GM19328 (cell line): ENCODE measurements around the gene DGCR2.
"Not testable (repeated sequence)": the region's sequence is repeated elsewhere in the genome, so short reads cannot be mapped to it uniquely, and the experiment has no call there.

Experiments used
- ATAC-seq: cut with Tn5 transposase; IDR thresholded peaks from one replicate; pipeline ENCODE4 v1.9.1; 2021; ENCODE audit warnings: mild to moderate bottlenecking, moderate library complexity; ENCODE audit not compliant: unreplicated experiment

DGCR2 gene

DNA sequence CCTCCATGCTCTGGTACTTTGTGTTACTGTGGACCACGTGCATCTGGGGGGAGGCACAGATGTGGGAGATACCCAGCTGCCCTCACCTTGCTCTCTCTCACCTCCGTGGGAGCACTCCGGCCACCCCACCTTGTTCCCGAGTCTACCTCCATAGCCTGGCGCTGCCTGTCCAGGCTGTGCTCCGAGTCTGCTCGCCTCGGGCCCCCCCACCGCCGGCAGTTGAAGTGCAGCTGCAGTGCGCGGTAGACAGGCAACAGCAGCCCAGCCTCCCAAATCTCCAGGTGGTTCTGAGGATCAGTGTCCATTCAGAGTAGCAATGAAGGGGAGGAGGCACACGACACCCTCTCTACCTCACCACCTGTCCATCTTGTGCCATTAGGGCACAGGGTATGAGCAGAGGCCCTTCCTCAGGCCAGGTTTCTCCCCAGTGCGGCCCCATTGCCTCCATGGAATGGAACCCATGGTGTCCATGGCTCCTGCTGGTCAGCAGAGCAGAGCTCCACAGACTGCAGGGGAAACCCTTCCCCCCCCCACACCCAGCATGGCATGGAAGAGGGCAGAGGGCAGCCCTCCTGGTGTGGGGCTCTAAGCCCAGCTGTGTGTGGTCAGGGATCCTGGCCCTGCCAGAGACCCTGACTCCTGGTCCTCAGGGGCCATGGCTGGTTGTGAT, 89.2 kb downstream of the DGCR2 start:
- ATAC-seq: not testable (repeated sequence)

DNA sequence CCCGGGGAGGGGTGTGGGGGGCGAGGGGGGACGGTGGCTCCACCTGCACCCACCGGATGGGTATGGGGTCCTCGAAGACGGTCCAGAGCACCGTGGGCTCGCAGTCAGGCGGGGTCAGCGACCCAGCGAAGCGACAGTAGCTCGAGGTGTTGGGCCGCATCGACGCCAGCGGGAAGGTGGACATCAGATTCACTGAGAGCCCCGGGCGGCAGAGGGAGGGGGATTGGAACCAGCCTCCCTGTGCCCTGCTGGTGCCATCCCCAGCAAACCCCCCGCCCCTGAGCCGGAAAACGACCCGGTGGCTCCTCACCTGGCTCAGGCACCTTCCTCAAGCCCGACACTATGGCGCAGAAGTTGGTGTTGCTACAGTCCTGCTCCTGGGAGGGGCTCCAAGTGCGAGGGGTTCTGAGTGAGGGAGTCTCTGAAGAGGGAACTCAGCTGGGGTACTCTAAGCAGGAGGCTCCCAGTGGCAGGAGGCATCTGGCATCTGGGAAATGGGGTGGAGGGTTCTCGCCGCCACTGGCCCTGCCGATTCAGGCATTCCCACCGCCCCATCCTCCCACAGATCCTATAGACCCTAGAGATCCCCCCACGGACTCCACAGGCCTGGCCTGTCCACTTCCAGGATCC, 89.9 kb downstream of the DGCR2 start:
- ATAC-seq: not testable (repeated sequence)

DNA sequence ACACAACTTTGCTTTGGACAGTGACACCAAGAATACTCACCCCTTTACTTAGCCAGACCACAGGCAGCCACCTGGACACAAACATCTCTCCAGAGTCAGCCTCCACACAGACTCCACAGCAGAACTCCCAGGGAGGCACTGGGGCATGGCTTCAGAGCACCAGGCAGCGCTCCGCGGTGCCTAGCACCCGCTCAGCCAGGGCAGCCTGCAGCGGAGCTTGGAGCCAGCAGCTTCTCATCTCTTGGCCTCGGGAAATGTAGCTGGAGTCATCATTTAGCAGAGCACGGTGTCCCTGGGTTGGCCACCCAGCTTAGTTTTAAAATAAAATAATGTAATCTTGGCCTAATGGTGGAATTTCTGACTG, 91.3 kb downstream of the DGCR2 start:
- not testable (repeated sequence) for ATAC-seq

DNA sequence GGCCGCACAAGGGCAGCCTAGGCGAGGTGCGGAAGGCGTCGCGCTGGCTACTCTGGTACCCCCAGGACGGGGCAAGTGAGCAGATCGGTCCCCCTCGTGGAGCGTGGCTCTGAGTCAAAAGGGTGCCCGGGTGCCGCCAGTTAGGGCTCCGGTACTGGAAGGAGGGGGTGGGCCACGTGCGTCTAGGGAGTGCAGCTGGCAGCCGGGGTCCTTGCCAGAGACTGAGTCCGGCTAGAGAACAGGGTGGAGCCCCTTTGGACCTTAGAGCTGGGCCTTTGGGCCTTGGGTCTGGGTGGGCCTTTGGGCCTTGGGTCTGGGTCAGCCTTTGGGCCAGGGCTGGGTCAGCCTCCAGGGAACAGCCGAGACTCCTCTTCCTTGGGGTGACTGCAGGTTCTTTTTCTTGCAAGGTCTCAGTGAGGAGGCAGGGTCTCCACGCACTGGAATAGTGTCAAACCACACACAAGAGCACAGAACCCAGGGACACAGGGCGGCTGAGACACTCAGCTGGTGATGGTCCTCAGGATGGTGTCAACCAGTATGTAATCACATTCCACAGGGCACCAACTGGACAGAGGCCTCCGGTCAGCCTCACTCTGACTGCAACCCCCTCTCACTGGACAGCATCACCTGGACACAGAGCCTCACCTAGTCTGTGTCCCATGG, 91.9 kb downstream of the DGCR2 start:
- ATAC-seq: not testable (repeated sequence)

DNA sequence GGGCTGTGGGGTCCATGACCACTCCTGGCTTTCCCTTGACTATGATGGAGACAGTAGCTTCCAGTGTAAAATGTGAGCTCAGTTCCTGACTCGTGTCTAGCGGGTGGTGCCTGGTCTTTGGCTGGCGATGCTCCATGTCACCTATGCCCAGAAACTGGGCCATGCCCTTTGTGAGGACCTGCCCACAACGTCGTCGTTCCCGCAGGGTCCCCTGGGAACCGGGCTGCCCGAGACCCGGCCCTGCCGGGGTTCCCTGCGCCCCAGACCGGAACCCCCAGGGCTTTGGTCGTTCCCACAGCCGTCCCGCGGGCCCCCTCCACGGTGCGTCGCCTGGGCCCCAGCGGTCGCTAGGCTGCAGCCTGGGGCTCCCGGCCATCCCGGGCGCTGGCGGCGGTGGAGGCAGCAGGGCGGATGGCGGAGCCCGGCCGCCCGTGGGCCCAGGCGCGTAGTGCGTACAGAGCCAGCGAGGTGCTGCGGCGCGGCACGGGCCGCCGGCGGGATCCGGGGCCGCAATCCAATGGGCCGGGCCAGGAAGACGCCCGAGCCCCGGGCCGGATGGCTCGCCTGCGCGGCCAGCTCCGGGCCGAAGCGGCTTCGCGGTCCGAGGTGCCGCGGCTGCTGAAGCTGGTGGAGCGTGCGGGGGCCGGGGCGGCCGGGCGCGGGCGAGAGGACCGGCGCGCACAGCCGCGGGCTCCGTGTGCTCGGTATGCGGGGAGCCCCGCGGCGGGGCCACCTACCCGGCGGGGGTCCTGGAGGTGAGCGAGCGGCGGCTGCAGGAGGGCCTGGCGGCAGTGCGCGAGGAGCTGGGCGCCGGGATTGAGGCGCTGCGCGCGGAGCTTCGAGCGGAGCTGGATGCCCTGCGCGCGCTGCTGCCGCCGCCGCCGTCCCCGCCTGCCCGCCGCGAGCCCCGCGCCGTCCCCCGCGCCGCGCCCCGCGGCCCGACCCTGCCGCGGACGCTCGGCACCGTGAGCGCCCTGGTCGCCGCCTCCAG, 92.8 kb downstream of the DGCR2 start:
- not testable (repeated sequence) for ATAC-seq

DNA sequence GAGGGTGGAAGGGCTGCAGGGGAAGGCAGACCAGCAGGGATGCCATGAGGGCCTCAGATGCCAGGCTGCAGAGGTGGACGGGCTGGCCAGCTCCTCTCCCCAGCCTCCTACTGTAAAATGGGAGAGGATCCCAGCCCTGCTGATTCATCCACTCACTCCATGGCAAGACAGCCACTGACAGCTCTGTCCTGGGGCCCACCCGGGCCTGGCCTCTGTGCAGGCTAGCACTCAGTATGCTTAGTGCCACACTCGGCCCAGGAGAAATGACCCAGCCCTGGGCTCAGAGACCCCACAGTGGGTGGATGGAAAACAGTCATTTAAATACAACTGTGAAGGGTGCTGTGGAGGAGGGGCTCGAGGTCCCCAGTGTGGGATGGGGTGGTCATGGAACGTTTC, 94.2 kb downstream of the DGCR2 start:
- not testable (repeated sequence) for ATAC-seq

DNA sequence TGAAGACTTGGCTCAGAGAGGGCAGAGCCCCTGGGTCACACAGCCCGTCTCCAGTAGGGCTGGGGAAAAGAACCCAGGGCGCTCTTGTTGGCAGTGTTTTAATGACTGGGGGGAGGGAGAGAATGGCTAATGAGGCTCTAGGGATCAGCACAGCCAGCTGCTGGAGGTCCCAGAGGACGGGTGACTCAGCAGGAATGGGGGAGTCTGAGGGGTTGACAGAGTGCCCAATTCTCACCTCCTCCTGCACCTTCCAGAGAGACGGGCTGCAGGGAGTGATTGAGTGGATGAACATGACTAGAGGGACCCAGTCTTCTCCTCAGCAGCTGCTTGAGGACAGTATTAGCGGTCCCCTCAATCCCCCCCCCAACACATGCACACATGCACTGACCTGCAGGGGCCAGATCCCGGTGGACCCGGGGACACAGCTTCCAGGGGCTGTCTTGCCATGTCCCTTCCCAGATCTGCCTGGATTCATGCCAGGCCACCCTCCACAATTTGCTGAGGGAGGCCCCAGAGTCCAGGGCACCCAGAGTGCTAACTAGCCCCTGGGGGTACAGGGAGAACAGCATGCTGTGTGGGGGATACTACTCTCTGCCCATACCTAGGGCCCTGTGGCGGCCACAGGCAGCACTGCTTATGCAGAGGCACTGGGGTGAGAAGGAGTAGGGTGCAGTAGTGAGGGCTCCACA, 94.7 kb downstream of the DGCR2 start:
- not testable (repeated sequence) for ATAC-seq

DNA sequence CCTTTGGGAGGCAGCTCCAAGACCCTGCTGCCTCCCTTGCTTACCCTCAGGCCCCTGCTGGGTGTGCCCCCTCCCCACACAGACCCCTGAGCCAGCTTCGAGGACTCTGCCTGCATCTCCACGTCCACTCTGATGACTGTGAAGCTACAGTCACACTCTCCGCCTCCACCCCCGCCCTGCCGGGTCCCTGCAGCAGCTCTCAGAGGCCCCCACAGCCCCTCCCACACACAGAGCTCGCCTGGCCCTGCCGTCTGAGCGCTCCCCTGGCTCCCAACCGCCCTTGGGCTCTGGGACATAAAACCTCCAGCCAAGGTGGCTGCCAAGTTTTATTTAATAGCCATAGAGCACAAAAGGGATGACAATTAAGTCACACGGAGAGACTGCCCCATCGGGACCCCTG, 96.1 kb downstream of the DGCR2 start:
- ATAC-seq: not testable (repeated sequence)

DNA sequence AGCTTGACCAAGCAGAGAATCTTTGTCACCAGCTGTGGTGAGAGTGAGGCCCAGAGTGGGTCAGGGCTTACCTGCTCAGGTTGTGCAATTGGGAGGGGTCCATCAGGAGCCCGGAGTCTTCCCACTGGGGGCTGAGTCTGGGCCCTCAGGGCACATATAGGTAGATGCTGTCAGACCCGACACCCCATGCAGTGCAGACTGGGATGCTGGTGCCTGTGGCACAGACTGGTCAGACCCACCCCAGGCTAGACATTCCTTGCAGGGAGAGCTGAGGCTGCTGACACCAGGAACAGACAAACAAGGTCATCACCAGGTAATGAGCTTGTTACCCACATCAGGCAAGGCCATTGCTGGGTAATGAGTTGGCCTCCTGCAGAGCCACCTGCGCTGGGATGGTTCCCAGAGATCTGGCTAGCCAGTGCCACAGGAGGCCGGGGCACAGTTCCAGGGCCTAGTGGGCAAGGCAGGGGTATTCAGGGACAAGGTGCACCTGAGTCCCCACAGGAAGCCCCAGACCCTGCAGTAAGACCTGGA, 97.2 kb downstream of the DGCR2 start:
- ATAC-seq: not testable (repeated sequence)

DNA sequence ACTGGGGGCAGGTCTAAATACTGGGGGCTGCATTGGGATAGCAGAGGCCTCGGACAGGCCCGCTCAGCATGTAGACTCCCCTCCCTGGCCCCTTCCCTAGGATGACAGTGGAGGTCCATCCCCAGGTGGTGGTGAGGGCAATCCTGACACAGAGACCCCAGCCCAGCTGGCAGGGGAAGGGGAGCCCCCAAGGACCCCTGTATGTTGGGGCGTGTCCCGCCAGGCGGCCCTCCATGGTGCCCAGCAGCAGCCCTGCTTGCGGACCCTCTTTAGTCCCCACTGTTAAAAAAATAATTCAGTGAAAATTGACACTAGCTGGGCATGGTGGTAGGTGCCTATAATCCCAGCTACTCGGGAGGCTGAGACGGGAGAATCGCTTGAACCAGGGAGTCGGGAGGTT, 98.3 kb downstream of the DGCR2 start:
- ATAC-seq: not testable (repeated sequence)

DNA sequence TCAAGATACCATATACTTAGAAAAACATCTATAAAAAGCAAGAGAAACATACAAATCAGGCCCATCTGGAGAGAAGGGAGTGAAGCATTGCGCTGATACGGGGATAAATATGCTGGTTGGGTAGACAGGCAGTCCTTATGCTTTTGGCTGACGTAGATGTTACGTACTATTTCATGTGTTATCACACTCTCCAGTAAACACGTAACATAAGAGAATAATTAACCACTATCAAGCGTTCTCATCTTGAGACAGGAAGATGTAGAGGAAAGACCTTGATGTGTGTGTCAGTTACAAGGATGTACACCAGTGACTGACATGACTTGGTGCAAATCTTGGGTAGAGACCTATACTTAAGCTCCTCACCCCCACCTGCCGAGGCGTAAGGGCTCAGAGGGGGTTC, 99.5 kb downstream of the DGCR2 start:
- no peak for ATAC-seq

DNA sequence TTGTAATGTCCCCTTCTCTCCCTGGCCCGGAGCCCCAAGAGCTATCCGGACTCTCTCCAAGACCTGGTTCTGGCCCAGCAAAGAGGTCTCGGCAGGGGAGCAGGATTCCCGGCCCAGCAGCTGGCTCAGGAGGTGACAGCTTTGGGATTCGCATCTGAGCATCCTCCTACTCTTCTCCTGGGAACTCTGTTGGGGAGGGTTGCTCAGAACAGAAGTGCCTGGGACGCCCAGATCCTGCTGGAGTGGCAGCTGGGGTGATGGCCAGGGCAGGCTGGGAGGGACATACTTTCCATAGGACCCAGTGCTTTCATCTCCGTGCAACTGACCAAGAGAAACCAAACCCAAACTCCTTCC, 102.6 kb downstream of the DGCR2 start:
- ATAC-seq: no peak

DNA sequence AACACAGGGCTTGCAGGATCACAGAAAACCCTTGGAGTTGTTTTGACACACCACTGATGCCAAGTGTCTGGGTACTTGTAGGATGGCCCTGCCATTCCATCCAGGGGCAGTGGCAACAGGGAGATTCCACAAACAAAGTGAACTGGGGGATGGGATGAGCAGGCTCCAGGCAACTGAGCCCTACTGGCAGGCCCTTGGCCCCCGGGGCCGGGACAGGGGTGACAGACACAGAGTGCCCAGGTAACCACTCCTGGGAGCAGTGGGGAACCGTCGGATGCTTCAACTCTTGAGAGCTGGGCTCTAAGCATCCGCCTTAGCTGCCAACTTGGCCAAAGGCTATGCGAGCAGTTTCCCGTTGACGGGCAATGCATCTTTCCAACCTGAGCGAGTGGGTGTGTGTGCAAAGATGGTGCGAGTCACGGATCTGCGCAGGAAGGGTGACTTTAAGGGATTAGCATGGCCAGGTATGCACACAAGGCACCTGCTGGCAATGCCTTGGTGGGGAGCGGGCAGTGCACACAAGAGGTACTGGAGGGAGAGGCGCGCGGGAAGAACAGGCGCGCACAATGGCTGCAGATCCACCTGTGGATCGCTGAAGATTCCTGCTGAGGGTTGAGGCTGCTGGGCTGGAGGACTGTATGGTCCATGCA, 103.1 kb downstream of the DGCR2 start:
- ATAC-seq: no peak

DNA sequence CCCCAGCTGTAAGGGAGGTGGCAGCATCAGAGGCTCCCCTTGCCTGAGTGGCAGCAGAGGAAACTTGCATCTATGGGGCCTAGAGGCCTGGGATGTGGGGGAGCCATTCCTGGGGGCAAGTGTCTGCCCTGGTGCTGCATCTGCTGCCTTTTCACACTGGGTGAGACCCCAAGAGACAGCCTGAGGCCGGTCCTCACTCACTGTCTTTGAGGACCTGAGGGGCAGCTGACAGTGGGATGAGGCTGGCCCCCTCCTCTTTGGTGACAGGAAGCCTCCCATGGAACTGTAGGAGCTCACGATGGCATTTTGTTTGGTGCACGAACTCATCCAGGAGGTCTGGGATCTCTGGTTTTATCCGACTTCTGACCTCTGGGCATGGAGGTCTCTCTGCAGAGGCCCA, 104.0 kb downstream of the DGCR2 start:
- no peak for ATAC-seq

DNA sequence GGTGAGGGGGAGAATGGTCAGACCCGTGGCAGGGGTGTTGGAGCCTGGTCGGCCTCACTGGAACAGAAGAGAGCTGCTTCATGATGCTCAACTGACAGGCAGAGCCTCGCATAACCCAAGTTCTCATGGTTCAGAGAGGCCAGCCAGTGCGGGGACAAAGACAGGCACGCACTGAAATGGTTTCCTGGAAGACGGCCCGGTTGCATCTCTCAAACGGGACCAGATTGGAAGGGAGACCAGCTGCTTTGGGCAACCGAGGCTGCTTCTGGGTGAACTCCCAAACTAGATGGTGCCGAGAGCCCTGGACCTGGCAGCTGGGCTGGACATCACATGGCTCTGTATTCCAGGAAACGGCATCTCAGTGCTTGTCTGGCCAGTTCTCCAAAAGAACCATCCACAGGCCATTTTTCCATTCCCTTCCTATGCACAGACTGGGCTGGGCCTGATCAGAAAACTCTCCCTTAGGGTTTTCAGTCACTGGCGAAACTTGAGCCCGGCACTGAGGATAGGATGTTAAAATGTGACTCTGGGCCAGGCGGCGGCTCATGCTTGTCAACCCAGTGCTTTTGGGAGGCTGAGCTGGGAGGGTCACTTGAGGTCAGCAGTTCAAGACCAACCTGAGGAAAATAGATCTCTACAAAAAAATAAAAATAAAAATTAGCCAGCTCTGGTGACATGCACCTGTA, 106.0 kb downstream of the DGCR2 start:
- ATAC-seq: no peak

DNA sequence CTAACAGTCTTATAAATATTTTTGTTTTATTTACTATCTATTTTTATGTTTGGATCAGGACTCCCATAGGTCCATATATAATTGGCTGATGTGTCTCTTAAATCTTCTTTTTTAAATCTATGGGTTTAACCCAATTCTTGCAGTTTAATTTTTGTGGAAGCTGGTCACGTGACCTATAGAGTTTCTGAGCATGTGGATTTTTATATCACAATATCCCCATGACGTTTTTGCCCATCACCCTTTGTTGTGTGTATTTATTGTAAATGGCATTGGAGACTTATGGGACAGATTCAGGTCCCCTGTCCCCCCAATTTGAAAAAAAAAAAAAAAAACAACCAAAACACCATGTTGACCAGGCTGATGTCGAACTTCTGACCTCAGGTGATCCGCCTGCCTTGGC, 107.3 kb downstream of the DGCR2 start:
- ATAC-seq: no peak

DNA sequence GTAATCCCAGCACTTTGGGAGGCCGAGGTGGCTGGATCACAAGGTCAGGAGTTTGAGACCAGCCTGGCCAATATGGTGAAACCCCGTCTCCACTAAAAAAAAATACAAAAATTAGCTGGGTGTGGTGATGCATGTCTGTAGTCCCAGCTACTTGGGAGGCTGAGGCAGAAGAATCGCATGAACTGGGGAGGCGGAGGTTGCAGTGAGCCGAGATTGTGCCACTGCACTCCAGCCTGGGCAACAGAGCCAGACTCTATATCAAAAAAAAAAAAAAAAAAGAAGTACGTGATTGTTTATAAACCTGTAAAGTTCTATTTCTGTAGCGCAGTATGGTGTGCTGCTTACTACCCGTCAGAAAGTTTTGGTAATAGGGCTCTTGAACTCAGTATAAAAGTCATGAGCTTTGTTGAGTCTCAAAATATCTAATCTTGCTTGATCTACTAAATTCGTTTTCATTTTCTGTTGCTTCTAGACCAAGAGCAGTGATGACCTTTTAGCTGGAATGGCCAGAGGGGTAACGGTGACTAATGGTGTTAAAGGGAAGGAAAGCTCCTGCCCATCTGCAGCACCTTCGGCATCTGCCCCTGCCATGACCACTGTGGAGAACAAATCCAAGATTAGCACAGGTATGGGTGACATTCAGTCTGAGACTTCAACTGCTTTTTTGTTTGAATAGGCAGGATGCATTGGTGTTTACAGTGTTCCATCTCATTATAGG, 108.2 kb downstream of the DGCR2 start:
- ATAC-seq: not testable (repeated sequence)

DNA sequence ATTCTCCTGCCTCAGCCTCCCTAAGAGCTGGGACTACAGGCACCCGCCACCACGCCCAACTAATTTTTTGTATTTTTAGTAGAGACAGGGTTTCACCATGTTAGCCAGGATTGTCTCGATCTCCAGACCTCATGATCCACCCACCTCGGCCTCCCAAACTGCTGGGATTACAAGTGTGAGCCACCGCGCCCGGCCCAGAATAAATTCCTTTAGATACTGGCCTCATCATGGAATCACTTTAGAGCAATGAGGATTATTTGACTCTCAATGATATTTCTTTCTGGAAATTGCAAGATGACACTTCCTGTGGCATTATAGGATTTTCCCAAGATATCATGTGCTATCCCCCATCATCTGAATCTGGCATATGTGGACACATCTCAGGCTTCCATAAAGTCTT, 108.8 kb downstream of the DGCR2 start:
- not testable (repeated sequence) for ATAC-seq
